Esophagus squamous epithelium (tissue), 4 donors: ENCODE results near the gene TBK1.

ENCODE experiments used
- POLR2A ChIP-seq, 4 donors: fragments of 450-650 bp; IDR thresholded peaks; one replicate each; pipeline ENCODE4 v1.6.1; 2017; ENCODE audit warnings: antibody characterized with exemption in 4 of 4, mild to moderate bottlenecking in 4 of 4, moderate library complexity in 3 of 4
- TF ChIP-seq, protein P1 (sequence below), 6 experiments: fragments of 450-650 bp in 4 of 6; fragments of 200-600 bp in 2 of 6; sonication (generic) in 2 of 6; IDR thresholded peaks; one replicate each; pipeline ENCODE4 v1.5.1; 2016 to 2019; ENCODE audit warnings: antibody characterized with exemption in 6 of 6, mild to moderate bottlenecking in 4 of 6, moderate library complexity in 4 of 6

DNA sequence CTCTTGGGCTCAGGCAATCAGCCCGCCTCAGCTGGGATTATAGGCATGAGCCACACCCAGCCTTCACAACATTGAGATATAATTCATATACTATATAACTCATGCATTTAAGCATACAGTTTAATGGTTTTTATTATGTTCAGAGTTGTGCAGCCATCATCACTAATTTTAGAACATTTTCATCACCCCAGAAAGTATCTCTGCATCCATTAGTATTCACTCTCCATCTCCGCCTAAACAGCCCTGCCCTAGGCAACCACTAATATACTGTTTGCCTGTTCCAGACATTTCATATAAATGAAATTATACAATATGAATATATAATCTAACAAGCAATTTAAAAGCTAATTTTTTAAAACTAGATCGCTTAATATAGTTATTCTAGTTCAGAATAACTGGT, 34.7 kb downstream of the TBK1 start:
- TF ChIP-seq, protein P1, sequence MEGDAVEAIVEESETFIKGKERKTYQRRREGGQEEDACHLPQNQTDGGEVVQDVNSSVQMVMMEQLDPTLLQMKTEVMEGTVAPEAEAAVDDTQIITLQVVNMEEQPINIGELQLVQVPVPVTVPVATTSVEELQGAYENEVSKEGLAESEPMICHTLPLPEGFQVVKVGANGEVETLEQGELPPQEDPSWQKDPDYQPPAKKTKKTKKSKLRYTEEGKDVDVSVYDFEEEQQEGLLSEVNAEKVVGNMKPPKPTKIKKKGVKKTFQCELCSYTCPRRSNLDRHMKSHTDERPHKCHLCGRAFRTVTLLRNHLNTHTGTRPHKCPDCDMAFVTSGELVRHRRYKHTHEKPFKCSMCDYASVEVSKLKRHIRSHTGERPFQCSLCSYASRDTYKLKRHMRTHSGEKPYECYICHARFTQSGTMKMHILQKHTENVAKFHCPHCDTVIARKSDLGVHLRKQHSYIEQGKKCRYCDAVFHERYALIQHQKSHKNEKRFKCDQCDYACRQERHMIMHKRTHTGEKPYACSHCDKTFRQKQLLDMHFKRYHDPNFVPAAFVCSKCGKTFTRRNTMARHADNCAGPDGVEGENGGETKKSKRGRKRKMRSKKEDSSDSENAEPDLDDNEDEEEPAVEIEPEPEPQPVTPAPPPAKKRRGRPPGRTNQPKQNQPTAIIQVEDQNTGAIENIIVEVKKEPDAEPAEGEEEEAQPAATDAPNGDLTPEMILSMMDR (IDR thresholded peaks at IDR 0.05), result no peak
- no peak for TF ChIP-seq POLR2A (IDR thresholded peaks at IDR 0.05)
